Vagina (tissue), 2 donors: Measurements from ENCODE around the gene YWHAG. TPM values are rescaled to one million over a fixed set of nuclear protein-coding genes. Genes with fewer than 3 reads are reported as not detected.

ENCODE experiments used
- DNase-seq, 2 donors: peaks; one replicate each; pipeline ENCODE4 v3.0.0-alpha.2; 2017; ENCODE audit errors: extremely low spot score in 2 of 2
- H3K27ac ChIP-seq: fragments of 200-600 bp; sonication (generic); one replicate; pipeline ENCODE4 v1.5.1; 2019
- H3K27me3 ChIP-seq: fragments of 200-600 bp; sonication (generic); one replicate; pipeline ENCODE4 v1.5.1; 2019
- H3K36me3 ChIP-seq, 2 donors: fragments of 200-600 bp; sonication (generic); one replicate each; pipeline ENCODE4 v1.5.1; 2017 to 2019
- H3K4me1 ChIP-seq: fragments of 200-600 bp; sonication (generic); one replicate; pipeline ENCODE4 v1.5.1; 2019
- H3K4me3 ChIP-seq, 2 donors: fragments of 200-600 bp; sonication (generic); 1 replicate in 1 of 2; 2 replicates in 1 of 2; pipeline ENCODE4 v1.5.1; 2016 to 2019
- H3K9me3 ChIP-seq: fragments of 200-600 bp; sonication (generic); one replicate; pipeline ENCODE4 v1.5.1; 2019
- POLR2A ChIP-seq, 2 donors: fragments of 450-650 bp; IDR thresholded peaks; one replicate each; pipeline ENCODE4 v1.6.1; 2017; ENCODE audit warnings: antibody characterized with exemption in 2 of 2, mild to moderate bottlenecking in 2 of 2, moderate library complexity in 2 of 2
- POLR2AphosphoS5 ChIP-seq, 2 donors: sonication (generic); formaldehyde crosslinking; IDR thresholded peaks; one replicate each; pipeline ENCODE4 v1.9.0; 2017; ENCODE audit warnings: antibody characterized with exemption in 2 of 2, mild to moderate bottlenecking in 2 of 2, low read depth in 1 of 2; ENCODE audit not compliant: insufficient read depth in 1 of 2
- intact Hi-C: fragments of 100-400 bp; cut with DNase I; formaldehyde crosslinking; loops from one replicate; pipeline ENCODE4 v1.15.1; 2023
- total RNA-seq: library from RNA; depleted of rRNA; stranded (reverse); fragments of >200 nt; gene quantifications from one replicate; pipeline ENCODE4 v1.2.3, GENCODE V29; 2016
- TF ChIP-seq, protein P1 (sequence below), 3 experiments: fragments of 450-650 bp in 2 of 3; fragments of 200-600 bp in 1 of 3; sonication (generic) in 1 of 3; IDR thresholded peaks; one replicate each; pipeline ENCODE4 v1.5.1; 2017 to 2019; ENCODE audit warnings: antibody characterized with exemption in 3 of 3, mild to moderate bottlenecking in 2 of 3, moderate library complexity in 2 of 3

Gene YWHAG
- total RNA-seq, 1 donor from 2014 or later: 73.2 TPM

DNA sequence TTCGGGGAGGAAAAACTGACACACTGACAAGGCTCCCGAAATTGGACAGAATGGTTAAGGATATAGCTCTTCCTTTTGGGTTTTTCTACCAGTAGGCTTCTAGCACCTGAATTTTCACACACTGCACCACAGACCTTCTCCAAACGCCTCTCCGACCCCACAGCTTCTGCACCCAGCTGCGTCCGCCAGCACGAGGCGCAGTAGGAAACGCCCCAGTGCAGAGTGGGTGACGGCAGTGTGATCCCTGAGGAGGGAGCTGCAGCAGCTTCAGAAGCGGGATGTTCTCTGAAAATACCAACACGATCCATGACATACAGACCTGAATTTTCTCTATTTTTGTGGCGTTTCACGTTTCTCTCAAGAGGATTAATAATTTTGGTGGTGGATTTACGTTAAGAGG is 30.4 kb downstream of the YWHAG start:
- H3K36me3 ChIP-seq: peaks cover 0 to 29% of the 10 kb centered on the region in 2 donors
- intact Hi-C loops: no loop called here

DNA sequence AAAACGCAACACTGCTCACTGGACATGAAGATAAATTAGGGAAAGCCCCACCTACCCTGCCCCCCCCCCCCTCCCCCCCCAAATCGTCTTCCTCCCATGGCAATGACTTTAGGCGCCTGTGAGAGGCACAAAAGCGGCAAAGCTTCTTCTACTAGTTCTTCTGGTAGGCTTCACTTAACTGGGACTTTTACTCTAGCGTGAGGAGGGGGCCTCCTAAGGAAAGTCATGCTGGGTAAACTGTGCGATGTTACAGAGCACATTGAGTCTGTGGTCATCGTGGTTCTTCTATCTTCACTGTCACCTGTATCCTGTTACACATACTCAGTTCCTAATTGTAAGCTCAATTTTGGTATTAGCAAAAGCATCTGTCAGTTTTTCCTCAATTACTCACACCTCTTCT is 31.2 kb downstream of the YWHAG start:
- Histone ChIP-seq H3K4me1 (peaks cover 37% of the 10 kb centered on the region), H3K9me3 (no peaks in the 10 kb centered on the region), H3K27ac (no peak overlapping the region), H3K36me3 (peaks cover 0 to 29% of the 10 kb centered on the region in 2 donors), H3K27me3 (no peaks in the 10 kb centered on the region), H3K4me3 (no peak overlapping the region)
- no peak for DNase-seq
- TF ChIP-seq POLR2A (IDR thresholded peaks at IDR 0.05): no peak
- TF ChIP-seq, protein P1, sequence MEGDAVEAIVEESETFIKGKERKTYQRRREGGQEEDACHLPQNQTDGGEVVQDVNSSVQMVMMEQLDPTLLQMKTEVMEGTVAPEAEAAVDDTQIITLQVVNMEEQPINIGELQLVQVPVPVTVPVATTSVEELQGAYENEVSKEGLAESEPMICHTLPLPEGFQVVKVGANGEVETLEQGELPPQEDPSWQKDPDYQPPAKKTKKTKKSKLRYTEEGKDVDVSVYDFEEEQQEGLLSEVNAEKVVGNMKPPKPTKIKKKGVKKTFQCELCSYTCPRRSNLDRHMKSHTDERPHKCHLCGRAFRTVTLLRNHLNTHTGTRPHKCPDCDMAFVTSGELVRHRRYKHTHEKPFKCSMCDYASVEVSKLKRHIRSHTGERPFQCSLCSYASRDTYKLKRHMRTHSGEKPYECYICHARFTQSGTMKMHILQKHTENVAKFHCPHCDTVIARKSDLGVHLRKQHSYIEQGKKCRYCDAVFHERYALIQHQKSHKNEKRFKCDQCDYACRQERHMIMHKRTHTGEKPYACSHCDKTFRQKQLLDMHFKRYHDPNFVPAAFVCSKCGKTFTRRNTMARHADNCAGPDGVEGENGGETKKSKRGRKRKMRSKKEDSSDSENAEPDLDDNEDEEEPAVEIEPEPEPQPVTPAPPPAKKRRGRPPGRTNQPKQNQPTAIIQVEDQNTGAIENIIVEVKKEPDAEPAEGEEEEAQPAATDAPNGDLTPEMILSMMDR (IDR thresholded peaks at IDR 0.05): no peak
- no peak for TF ChIP-seq POLR2AphosphoS5 (IDR thresholded peaks at IDR 0.05; ENCODE audit: insufficient read depth in 1 of 2, low read depth in 1 of 2)
- intact Hi-C loops: no loop called here

More for the DNA sequence above, 30.4 kb downstream of the YWHAG start:
- no peaks in the 10 kb centered on the region for H3K27me3 ChIP-seq
- H3K9me3 ChIP-seq: no peaks in the 10 kb centered on the region
- H3K4me1 ChIP-seq: peaks cover 43% of the 10 kb centered on the region
- TF ChIP-seq POLR2AphosphoS5 (IDR thresholded peaks at IDR 0.05; ENCODE audit: insufficient read depth in 1 of 2, low read depth in 1 of 2) (no peak), POLR2A (IDR thresholded peaks at IDR 0.05) (no peak)
- TF ChIP-seq, protein P1 (IDR thresholded peaks at IDR 0.05): no peak
- no peak overlapping the region for H3K27ac ChIP-seq
- DNase-seq: no peak
- no peak overlapping the region for H3K4me3 ChIP-seq

DNA sequence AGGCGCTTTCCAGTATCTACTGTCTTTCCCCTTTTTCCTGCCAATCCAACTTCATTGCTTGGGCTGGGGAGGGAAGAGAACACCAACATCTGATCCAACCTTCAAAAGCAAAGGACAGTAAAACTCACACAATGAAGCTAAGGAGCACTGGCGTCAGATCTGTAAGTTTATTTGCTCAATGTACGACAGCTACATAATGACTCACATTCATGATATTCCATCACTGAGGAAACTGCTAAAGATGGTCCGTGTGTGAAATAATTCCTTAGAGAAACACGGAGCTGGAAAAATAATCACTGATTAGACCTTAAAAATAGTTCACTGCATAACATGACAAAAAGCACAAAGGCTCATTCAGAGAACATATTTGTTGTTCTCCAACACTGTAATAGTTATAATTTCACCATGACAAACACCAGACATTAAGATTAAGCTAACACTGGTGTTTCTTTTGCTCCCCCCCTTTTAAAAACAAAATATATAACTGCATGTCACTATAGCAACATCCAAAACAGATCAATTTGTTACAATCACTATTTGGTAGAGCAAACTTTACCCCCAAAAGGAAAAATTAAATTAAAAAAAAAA is 32.1 kb downstream of the YWHAG start:
- Histone ChIP-seq H3K4me3 (no peak overlapping the region), H3K4me1 (peaks cover 31% of the 10 kb centered on the region), H3K27ac (no peak overlapping the region), H3K36me3 (peaks cover 0 to 34% of the 10 kb centered on the region in 2 donors), H3K27me3 (no peaks in the 10 kb centered on the region), H3K9me3 (no peaks in the 10 kb centered on the region)
- TF ChIP-seq POLR2AphosphoS5 (IDR thresholded peaks at IDR 0.05; ENCODE audit: insufficient read depth in 1 of 2, low read depth in 1 of 2): no peak
- TF ChIP-seq POLR2A (IDR thresholded peaks at IDR 0.05): no peak
- TF ChIP-seq, protein P1 (IDR thresholded peaks at IDR 0.05): no peak
- intact Hi-C loops: no loop called here
- no peak for DNase-seq

DNA sequence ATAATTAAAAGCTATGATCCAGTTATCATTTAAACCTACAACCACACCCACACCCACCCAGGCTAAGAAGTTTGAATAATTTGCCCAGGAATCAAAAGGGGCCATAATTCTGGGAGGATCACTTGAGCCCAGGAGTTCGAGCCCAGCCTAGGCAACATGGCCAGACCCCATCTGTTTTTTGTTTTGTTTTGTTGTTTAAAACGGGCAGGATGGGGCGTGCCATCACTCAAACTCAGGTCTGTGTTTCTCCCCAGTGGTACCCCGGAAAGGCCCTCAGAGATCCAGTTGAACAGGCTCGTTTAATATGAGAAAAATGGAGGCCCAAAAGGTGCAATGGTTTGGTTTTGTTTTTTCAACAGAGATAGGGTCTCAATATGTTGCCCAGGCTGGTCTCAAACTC is 33.0 kb downstream of the YWHAG start:
- TF ChIP-seq POLR2AphosphoS5 (IDR thresholded peaks at IDR 0.05; ENCODE audit: insufficient read depth in 1 of 2, low read depth in 1 of 2) (no peak), POLR2A (IDR thresholded peaks at IDR 0.05) (no peak)
- TF ChIP-seq, protein P1 (IDR thresholded peaks at IDR 0.05): no peak
- Histone ChIP-seq H3K4me1 (peaks cover 22% of the 10 kb centered on the region), H3K27ac (no peak overlapping the region), H3K9me3 (no peaks in the 10 kb centered on the region), H3K4me3 (no peak overlapping the region), H3K27me3 (no peaks in the 10 kb centered on the region), H3K36me3 (peaks cover 0 to 34% of the 10 kb centered on the region in 2 donors)
- intact Hi-C loops: no loop called here
- DNase-seq: no peak

DNA sequence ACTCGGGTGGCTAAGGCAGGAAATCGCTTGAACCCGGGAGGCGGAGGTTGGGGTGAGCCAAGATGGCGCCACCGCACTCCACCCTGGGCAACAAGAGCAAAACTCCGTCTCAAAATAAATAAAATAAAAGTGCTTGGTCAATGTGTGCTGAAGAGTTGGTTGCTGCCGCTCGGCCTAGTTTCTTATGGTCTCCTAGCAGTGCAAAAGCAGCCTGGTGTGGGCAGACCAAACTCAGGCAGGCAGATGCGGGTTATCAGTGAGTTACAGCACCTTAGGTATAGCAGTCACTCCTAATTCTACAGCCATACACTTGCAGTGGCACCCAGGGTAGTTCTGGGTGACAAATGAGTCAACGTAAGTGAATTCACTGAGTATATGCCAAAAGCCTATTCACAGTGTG is 33.7 kb downstream of the YWHAG start:
- Histone ChIP-seq H3K9me3 (no peaks in the 10 kb centered on the region), H3K27ac (no peak overlapping the region), H3K4me1 (peaks cover 18% of the 10 kb centered on the region), H3K4me3 (no peak overlapping the region), H3K27me3 (no peaks in the 10 kb centered on the region), H3K36me3 (peaks cover 0 to 34% of the 10 kb centered on the region in 2 donors)
- no peak for DNase-seq
- TF ChIP-seq, protein P1 (IDR thresholded peaks at IDR 0.05): no peak
- TF ChIP-seq POLR2A (IDR thresholded peaks at IDR 0.05): no peak
- TF ChIP-seq POLR2AphosphoS5 (IDR thresholded peaks at IDR 0.05; ENCODE audit: insufficient read depth in 1 of 2, low read depth in 1 of 2): no peak
- intact Hi-C loops: no loop called here
